Activated CD8-positive, alpha-beta T cell treated with anti-CD3 and anti-CD28 coated beads, Interleukin-2, amount 10 ng/mL, durations not matched to agents 7 days and 5 days (primary cell): ENCODE measurements around the gene MACROD2. TPM values are rescaled to one million over a fixed set of nuclear protein-coding genes. Genes with fewer than 3 reads are reported as not detected.

Experiments used
- ATAC-seq: fragments of 150-1000 bp; cut with Tn5 transposase; one replicate; pipeline ENCODE4 v1.10.0; 2021; ENCODE audit warnings: moderate library complexity
- CTCF ChIA-PET: fragments of 350-600 bp; sonication (Branson Sonifier 250); formaldehyde crosslinking; loops from one replicate; lab custom pipeline; 2021; ENCODE audit warnings: antibody characterized with exemption; lab: Charles Lee
- POLR2A ChIA-PET: fragments of 350-600 bp; sonication (Branson Sonifier 250); formaldehyde crosslinking; loops from one replicate; lab custom pipeline; 2021; ENCODE audit warnings: antibody characterized with exemption; lab: Charles Lee
- DNase-seq: peaks from one replicate; pipeline ENCODE4 v3.0.0-alpha.2; 2020
- H3K27ac Mint-ChIP-seq: one replicate; pipeline ENCODE4 v1.8.0; 2021; ENCODE audit warnings: mild to moderate bottlenecking, mixed read lengths
- H3K27me3 Mint-ChIP-seq: one replicate; pipeline ENCODE4 v1.8.0; 2021; ENCODE audit warnings: low read depth, mixed read lengths
- H3K36me3 Mint-ChIP-seq: one replicate; pipeline ENCODE4 v1.8.0; 2021; ENCODE audit warnings: low read depth, mixed read lengths
- H3K4me1 Mint-ChIP-seq: one replicate; pipeline ENCODE4 v1.8.0; 2021; ENCODE audit warnings: low read depth, mixed read lengths
- H3K4me3 Mint-ChIP-seq: one replicate; pipeline ENCODE4 v1.8.0; 2021; ENCODE audit warnings: mild to moderate bottlenecking, mixed read lengths
- H3K9me3 Mint-ChIP-seq: one replicate; pipeline ENCODE4 v1.8.0; 2022; ENCODE audit warnings: mixed read lengths; ENCODE audit not compliant: insufficient read depth
- total RNA-seq, 2 experiments: library from RNA; stranded (reverse); gene quantifications; one replicate each; pipeline ENCODE4 v1.2.3, GENCODE V29; 2021

The MACROD2 gene
- total RNA-seq, 2 experiments from 2014 or later: 0.08 TPM; not detected in 1

- H3K36me3 Mint-ChIP-seq: no peaks in the 10 kb centered on the region
- H3K9me3 Mint-ChIP-seq: no peaks in the 10 kb centered on the region
- no peak overlapping the region for H3K27ac Mint-ChIP-seq
- no peaks in the 10 kb centered on the region for H3K27me3 Mint-ChIP-seq
- no peak for ATAC-seq
- CTCF ChIA-PET: no interaction called here
- no peaks in the 10 kb centered on the region for H3K4me1 Mint-ChIP-seq
- POLR2A ChIA-PET: no interaction called here
- no peak for DNase-seq
- H3K4me3 Mint-ChIP-seq: no peak overlapping the region
These were observed 1601.0 kb downstream of the MACROD2 start for GRCh38 chr20:15596220-15596890.

- Mint-ChIP-seq H3K4me3 (no peak overlapping the region), H3K9me3 (peaks cover 1% of the 10 kb centered on the region), H3K27ac (no peak overlapping the region), H3K36me3 (no peaks in the 10 kb centered on the region), H3K27me3 (no peaks in the 10 kb centered on the region), H3K4me1 (no peaks in the 10 kb centered on the region)
- DNase-seq (no peak), ATAC-seq (no peak)
- ChIA-PET POLR2A (no interaction called here), CTCF (no interaction called here)
These were observed 1602.0 kb downstream of the MACROD2 start for GRCh38 chr20:15597306-15597705.

GRCh38 chr20:15599961-15600360, 1604.6 kb downstream of the MACROD2 start:
- DNase-seq: no peak
- Mint-ChIP-seq H3K36me3 (no peaks in the 10 kb centered on the region), H3K9me3 (peaks cover 7% of the 10 kb centered on the region), H3K4me3 (no peak overlapping the region), H3K27ac (no peak overlapping the region), H3K27me3 (no peaks in the 10 kb centered on the region), H3K4me1 (no peaks in the 10 kb centered on the region)
- ATAC-seq: no peak
- ChIA-PET CTCF (no interaction called here), POLR2A (no interaction called here)

- Mint-ChIP-seq H3K27me3 (no peaks in the 10 kb centered on the region), H3K4me3 (no peak overlapping the region), H3K9me3 (peaks cover 7% of the 10 kb centered on the region), H3K27ac (no peak overlapping the region), H3K36me3 (no peaks in the 10 kb centered on the region), H3K4me1 (no peaks in the 10 kb centered on the region)
- ChIA-PET POLR2A (no interaction called here), CTCF (interaction anchor here (0.7 kb wide), 1 partner anchor 15 kb away, joined by 3 read pairs; no protein-coding TSS in a partner anchor)
- DNase-seq: no peak
- ATAC-seq: no peak
These were observed 1605.2 kb downstream of the MACROD2 start for GRCh38 chr20:15600565-15600964.

GRCh38 chr20:15603506-15603905, 1608.2 kb downstream of the MACROD2 start:
- POLR2A ChIA-PET: no interaction called here
- Mint-ChIP-seq H3K4me3 (no peak overlapping the region), H3K9me3 (peaks cover 7% of the 10 kb centered on the region), H3K27ac (no peak overlapping the region), H3K4me1 (no peaks in the 10 kb centered on the region), H3K36me3 (no peaks in the 10 kb centered on the region), H3K27me3 (no peaks in the 10 kb centered on the region)
- ATAC-seq: no peak
- CTCF ChIA-PET: no interaction called here
- no peak for DNase-seq

- Mint-ChIP-seq H3K4me3 (no peak overlapping the region), H3K27me3 (no peaks in the 10 kb centered on the region), H3K9me3 (peaks cover 7% of the 10 kb centered on the region), H3K27ac (no peak overlapping the region), H3K36me3 (no peaks in the 10 kb centered on the region), H3K4me1 (no peaks in the 10 kb centered on the region)
- ATAC-seq: no peak
- no peak for DNase-seq
- CTCF ChIA-PET: no interaction called here
- POLR2A ChIA-PET: no interaction called here
These were observed 1608.9 kb downstream of the MACROD2 start for GRCh38 chr20:15603978-15604805.

- CTCF ChIA-PET: no interaction called here
- Mint-ChIP-seq H3K36me3 (no peaks in the 10 kb centered on the region), H3K4me3 (no peak overlapping the region), H3K9me3 (no peaks in the 10 kb centered on the region), H3K27me3 (no peaks in the 10 kb centered on the region), H3K4me1 (no peaks in the 10 kb centered on the region), H3K27ac (no peak overlapping the region)
- POLR2A ChIA-PET: no interaction called here
- ATAC-seq: no peak
- DNase-seq: no peak
These were observed 1614.6 kb downstream of the MACROD2 start for GRCh38 chr20:15609921-15610320.

- H3K9me3 Mint-ChIP-seq: no peaks in the 10 kb centered on the region
- no peaks in the 10 kb centered on the region for H3K36me3 Mint-ChIP-seq
- no peaks in the 10 kb centered on the region for H3K27me3 Mint-ChIP-seq
- CTCF ChIA-PET: no interaction called here
- H3K27ac Mint-ChIP-seq: no peak overlapping the region
- H3K4me1 Mint-ChIP-seq: no peaks in the 10 kb centered on the region
- H3K4me3 Mint-ChIP-seq: no peak overlapping the region
- POLR2A ChIA-PET: no interaction called here
- ATAC-seq (no peak), DNase-seq (no peak)
These were observed 1615.5 kb downstream of the MACROD2 start for GRCh38 chr20:15610787-15611186.

- DNase-seq: no peak
- Mint-ChIP-seq H3K27me3 (no peaks in the 10 kb centered on the region), H3K4me1 (no peaks in the 10 kb centered on the region), H3K9me3 (no peaks in the 10 kb centered on the region), H3K4me3 (no peak overlapping the region), H3K36me3 (no peaks in the 10 kb centered on the region), H3K27ac (no peak overlapping the region)
- CTCF ChIA-PET: no interaction called here
- no peak for ATAC-seq
- POLR2A ChIA-PET: no interaction called here
These were observed 1616.2 kb downstream of the MACROD2 start for GRCh38 chr20:15611541-15611940.

GRCh38 chr20:15612198-15612597, 1616.9 kb downstream of the MACROD2 start:
- ATAC-seq (no peak), DNase-seq (no peak)
- CTCF ChIA-PET: no interaction called here
- H3K4me1 Mint-ChIP-seq: no peaks in the 10 kb centered on the region
- H3K27me3 Mint-ChIP-seq: no peaks in the 10 kb centered on the region
- H3K36me3 Mint-ChIP-seq: no peaks in the 10 kb centered on the region
- no peaks in the 10 kb centered on the region for H3K9me3 Mint-ChIP-seq
- POLR2A ChIA-PET: no interaction called here
- no peak overlapping the region for H3K27ac Mint-ChIP-seq
- H3K4me3 Mint-ChIP-seq: no peak overlapping the region

GRCh38 chr20:15612769-15613168, 1617.5 kb downstream of the MACROD2 start:
- Mint-ChIP-seq H3K27ac (no peak overlapping the region), H3K4me1 (no peaks in the 10 kb centered on the region), H3K9me3 (no peaks in the 10 kb centered on the region), H3K4me3 (no peak overlapping the region), H3K36me3 (no peaks in the 10 kb centered on the region), H3K27me3 (no peaks in the 10 kb centered on the region)
- no peak for DNase-seq
- ChIA-PET CTCF (no interaction called here), POLR2A (no interaction called here)
- no peak for ATAC-seq

- ChIA-PET POLR2A (no interaction called here), CTCF (no interaction called here)
- no peak overlapping the region for H3K4me3 Mint-ChIP-seq
- no peaks in the 10 kb centered on the region for H3K36me3 Mint-ChIP-seq
- H3K9me3 Mint-ChIP-seq: no peaks in the 10 kb centered on the region
- ATAC-seq (no peak), DNase-seq (no peak)
- H3K27ac Mint-ChIP-seq: no peak overlapping the region
- H3K27me3 Mint-ChIP-seq: no peaks in the 10 kb centered on the region
- H3K4me1 Mint-ChIP-seq: no peaks in the 10 kb centered on the region
These were observed 1618.2 kb downstream of the MACROD2 start for GRCh38 chr20:15613530-15613929.
